H1 (cell line): Measurements from ENCODE around the gene AFG1L. TPM values are rescaled to one million over a fixed set of nuclear protein-coding genes. Genes with fewer than 3 reads are reported as not detected.

Experiments
- CTCF ChIA-PET: fragments of 300-600 bp; sonication (Branson Sonifier 250); formaldehyde crosslinking; loops from one replicate; lab custom pipeline; 2021; ENCODE audit not compliant: partially characterized antibody; lab: Charles Lee
- POLR2A ChIA-PET: fragments of 300-600 bp; sonication (Branson Sonifier 250); formaldehyde crosslinking; loops from one replicate; lab custom pipeline; 2021; ENCODE audit warnings: inconsistent platforms; ENCODE audit not compliant: partially characterized antibody; lab: Charles Lee
- DNase-seq, 2 experiments: peaks; one replicate each; pipeline versions ENCODE4 v3.0.0 to v3.0.0-alpha.2; 2010 to 2022; ENCODE audit warnings: low spot score in 2 of 2, low read depth in 1 of 2, mixed read lengths in 1 of 2
- FAIRE-seq: peaks from 2 replicates; lab custom pipeline; 2011; peaks lifted over from hg19 to GRCh38; lab: Jason Lieb, UNC
- H2AFZ ChIP-seq: 2 replicates; pipeline ENCODE4 v1.8.1; 2012; ENCODE audit warnings: low read length, inconsistent platforms
- H2AK5ac ChIP-seq: 2 replicates; pipeline ENCODE4 v1.6.1; 2013; ENCODE audit warnings: low read depth, low read length
- H2BK120ac ChIP-seq: replicated peaks from 2 replicates; pipeline ENCODE3; 2013; ENCODE audit warnings: low read depth, low read length, inconsistent platforms
- H2BK12ac ChIP-seq: 2 replicates; pipeline ENCODE4 v1.6.1; 2013; ENCODE audit warnings: low read depth, low read length
- H2BK15ac ChIP-seq: 2 replicates; pipeline ENCODE4 v1.6.1; 2013; ENCODE audit warnings: low read length
- H2BK20ac ChIP-seq: 2 replicates; pipeline ENCODE4 v1.6.1; 2013; ENCODE audit warnings: low read length
- H2BK5ac ChIP-seq: 2 replicates; pipeline ENCODE4 v1.6.1; 2013; ENCODE audit warnings: low read depth, low read length
- H3K14ac ChIP-seq: 2 replicates; pipeline ENCODE4 v1.6.1; 2013; ENCODE audit warnings: inconsistent platforms; ENCODE audit not compliant: insufficient read length
- H3K18ac ChIP-seq: 2 replicates; pipeline ENCODE4 v1.6.1; 2013; ENCODE audit warnings: low read length; ENCODE audit errors: extremely low read depth
- H3K23ac ChIP-seq: 2 replicates; pipeline ENCODE4 v1.6.1; 2013; ENCODE audit warnings: inconsistent platforms; ENCODE audit not compliant: insufficient read length
- H3K23me2 ChIP-seq: 2 replicates; pipeline ENCODE4 v1.6.1; 2013; ENCODE audit warnings: low read depth, low read length
- H3K27ac ChIP-seq: 2 replicates; pipeline ENCODE4 v1.6.1; 2011; ENCODE audit warnings: low read depth, low read length, inconsistent platforms
- H3K27me3 ChIP-seq, 4 experiments: replicated peaks in 1 of 4; 1 replicate in 1 of 4; 2 replicates in 3 of 4; pipeline versions ENCODE4 v1.6.1 to v1.8.1; 2011 to 2013; ENCODE audit warnings: low read length in 3 of 4, mild to moderate bottlenecking in 3 of 4, inconsistent platforms in 2 of 4, mixed read lengths in 2 of 4, moderate library complexity in 1 of 4; ENCODE audit not compliant: control insufficient read depth in 3 of 4, insufficient read depth in 3 of 4; ENCODE audit errors: extremely low read depth in 1 of 4
- H3K36me3 ChIP-seq, 4 experiments: 2 replicates each; pipeline versions ENCODE4 v1.6.1 to v1.8.1; 2011 to 2013; ENCODE audit warnings: mild to moderate bottlenecking in 4 of 4, low read length in 3 of 4, moderate library complexity in 2 of 4, control low read depth in 1 of 4, inconsistent platforms in 1 of 4; ENCODE audit not compliant: insufficient read depth in 4 of 4, control insufficient read depth in 2 of 4
- H3K4ac ChIP-seq: replicated peaks from 2 replicates; pipeline ENCODE3; 2013; ENCODE audit warnings: low read length, low read depth, mixed read lengths, inconsistent platforms; ENCODE audit not compliant: insufficient read length
- H3K4me1 ChIP-seq, 4 experiments: replicated peaks in 1 of 4; 1 replicate in 1 of 4; 2 replicates in 3 of 4; pipeline versions ENCODE4 v1.6.1 to v1.8.1; 2011 to 2013; ENCODE audit warnings: low read length in 3 of 4, inconsistent platforms in 2 of 4, mixed read lengths in 1 of 4; ENCODE audit not compliant: insufficient read depth in 4 of 4, control insufficient read depth in 3 of 4
- H3K4me2 ChIP-seq, 2 experiments: 2 replicates each; pipeline versions ENCODE4 v1.6.1 to v1.8.1; 2011 to 2013; ENCODE audit warnings: low read depth in 2 of 2, low read length in 2 of 2, control low read depth in 1 of 2, inconsistent platforms in 1 of 2, mild to moderate bottlenecking in 1 of 2; ENCODE audit not compliant: insufficient read depth in 1 of 2
- H3K4me3 ChIP-seq, 4 experiments: fragments of 200-600, 300-600 bp in 1 of 4; sonication (generic), shearing (Covaris generic), sonication (Bioruptor Twin) in 1 of 4; 2 replicates each; pipeline versions ENCODE4 v1.5.1 to v1.8.1; 2011 to 2016; ENCODE audit warnings: low read length in 4 of 4, low read depth in 3 of 4, control low read depth in 2 of 4, inconsistent platforms in 2 of 4, mild to moderate bottlenecking in 2 of 4, mixed read lengths in 1 of 4, moderate library complexity in 1 of 4; ENCODE audit not compliant: insufficient read depth in 2 of 4; ENCODE audit errors: extremely low read depth in 1 of 4
- H3K56ac ChIP-seq: replicated peaks from 2 replicates; pipeline ENCODE3; 2013; ENCODE audit warnings: low read depth, mild to moderate bottlenecking, mixed read lengths, low read length, inconsistent platforms; ENCODE audit not compliant: insufficient read length
- H3K79me1 ChIP-seq: 2 replicates; pipeline ENCODE4 v1.6.1; 2013; ENCODE audit warnings: low read depth, low read length, control low read depth
- H3K79me2 ChIP-seq, 2 experiments: 2 replicates each; pipeline versions ENCODE4 v1.6.1 to v1.8.1; 2012 to 2013; ENCODE audit warnings: low read length in 2 of 2, mild to moderate bottlenecking in 2 of 2, inconsistent platforms in 1 of 2; ENCODE audit not compliant: insufficient read depth in 2 of 2, control insufficient read depth in 1 of 2
- H3K9ac ChIP-seq, 4 experiments: replicated peaks in 1 of 4; 1 replicate in 1 of 4; 2 replicates in 3 of 4; pipeline versions ENCODE4 v1.6.1 to v1.8.1; 2011 to 2013; ENCODE audit warnings: low read depth in 3 of 4, low read length in 3 of 4, control low read depth in 2 of 4, mild to moderate bottlenecking in 2 of 4, moderate library complexity in 2 of 4, inconsistent platforms in 1 of 4; ENCODE audit errors: extremely low read depth in 1 of 4
- H3K9me3 ChIP-seq, 2 experiments: 2 replicates each; pipeline versions ENCODE4 v1.6.1 to v1.8.1; 2012 to 2013; ENCODE audit warnings: mild to moderate bottlenecking in 2 of 2, moderate library complexity in 2 of 2, control low read depth in 1 of 2, inconsistent platforms in 1 of 2, low read depth in 1 of 2, low read length in 1 of 2, mixed read lengths in 1 of 2; ENCODE audit not compliant: insufficient read depth in 2 of 2
- H4K20me1 ChIP-seq, 2 experiments: replicated peaks in 1 of 2; 2 replicates each; pipeline versions ENCODE3 to v1.8.1; 2011 to 2013; ENCODE audit warnings: inconsistent platforms in 2 of 2, low read length in 2 of 2, mild to moderate bottlenecking in 1 of 2; ENCODE audit not compliant: insufficient read depth in 2 of 2, control insufficient read depth in 1 of 2
- H4K5ac ChIP-seq: 2 replicates; pipeline ENCODE4 v1.6.1; 2013; ENCODE audit warnings: low read length, low read depth, mixed read lengths, inconsistent platforms; ENCODE audit not compliant: insufficient read length
- H4K8ac ChIP-seq: 2 replicates; pipeline ENCODE4 v1.8.0; 2013; ENCODE audit warnings: mild to moderate bottlenecking, moderate library complexity, low read length, inconsistent platforms; ENCODE audit not compliant: insufficient read depth; ENCODE audit errors: extremely low read depth
- H4K91ac ChIP-seq: replicated peaks from 2 replicates; pipeline ENCODE3; 2013; ENCODE audit warnings: low read length, mixed read lengths, inconsistent platforms; ENCODE audit not compliant: insufficient read length
- BACH1 ChIP-seq: IDR thresholded peaks from 2 replicates; pipeline ENCODE4 v1.6.1; 2012; ENCODE audit warnings: low read length, improper control_type of control experiment
- BRCA1 ChIP-seq: IDR thresholded peaks from 2 replicates; pipeline ENCODE4 v1.6.1; 2012; ENCODE audit warnings: low read depth, low read length, improper control_type of control experiment
- EP300 ChIP-seq, 2 experiments: IDR thresholded peaks; 1 replicate in 1 of 2; 2 replicates in 1 of 2; pipeline ENCODE4 v1.6.1; 2011 to 2012; ENCODE audit warnings: low read depth in 2 of 2, low read length in 2 of 2, mild to moderate bottlenecking in 2 of 2, borderline replicate concordance in 1 of 2, inconsistent platforms in 1 of 2, moderate library complexity in 1 of 2
- HDAC2 ChIP-seq, 2 experiments: fragments of 300-600 bp in 1 of 2; sonication (generic) in 1 of 2; IDR thresholded peaks; 2 replicates each; pipeline ENCODE4 v1.6.1; 2011 to 2012; ENCODE audit warnings: low read depth in 2 of 2, low read length in 2 of 2, mild to moderate bottlenecking in 2 of 2, moderate library complexity in 2 of 2, borderline replicate concordance in 1 of 2, inconsistent platforms in 1 of 2
- HDAC6 ChIP-seq: IDR thresholded peaks from one replicate; pipeline ENCODE4 v1.7.1; 2012; ENCODE audit warnings: low read depth, mild to moderate bottlenecking, inconsistent platforms, low read length, moderate library complexity
- WGBS, 2 experiments: shearing (Covaris generic) in 1 of 2; methylation state at CpG; one replicate each; pipeline versions ENCODE4 v1.1.6 to v1.1.7; 2013 to 2015; ENCODE audit warnings: low lambda C conversion rate in 2 of 2, mixed read lengths in 2 of 2, inconsistent platforms in 1 of 2, low coverage in 1 of 2, missing lambda C conversion rate in 1 of 2; ENCODE audit not compliant: insufficient replicate concordance in 2 of 2, insufficient coverage in 1 of 2, insufficient read length in 1 of 2; ENCODE audit errors: extremely low coverage in 1 of 2, missing lambda C conversion rate in 1 of 2; 5-methylcytosine and 5-hydroxymethylcytosine counted together
- polyA plus RNA-seq, 7 experiments: library from polyadenylated mRNA; depleted of rRNA in 3 of 7; stranded (reverse) in 5 of 7; unstranded in 2 of 7; fragments of >200 nt in 5 of 7; fragments of 200-250 nt in 2 of 7; gene quantifications; 1 replicate in 5 of 7; 2 replicates in 1 of 7; 4 replicates in 1 of 7; pipeline versions ENCODE4 v1.2.1 to v1.2.3, GENCODE V29; 2011 to 2013; ENCODE audit warnings: missing spikeins in 2 of 7, mixed read lengths in 2 of 7
- total RNA-seq: library from RNA; stranded (reverse); fragmentation: NEBNext Ultra II Directional; extraction: Animal tissue kit (Norgen Biotek cat#: 25700); gene quantifications from 2 replicates; pipeline ENCODE4 v1.2.1, GENCODE V29; 2021
- TF ChIP-seq, protein P1 (sequence below): IDR thresholded peaks from 2 replicates; pipeline ENCODE4 v1.6.1; 2011; ENCODE audit warnings: low read length, improper control_type of control experiment

Gene AFG1L
- total and polyA plus RNA-seq, 2 of the 8 experiments (the other 6 are each of a cell fraction or from before 2014, with no cell fraction given) = 0.98 to 5.7 TPM

DNA sequence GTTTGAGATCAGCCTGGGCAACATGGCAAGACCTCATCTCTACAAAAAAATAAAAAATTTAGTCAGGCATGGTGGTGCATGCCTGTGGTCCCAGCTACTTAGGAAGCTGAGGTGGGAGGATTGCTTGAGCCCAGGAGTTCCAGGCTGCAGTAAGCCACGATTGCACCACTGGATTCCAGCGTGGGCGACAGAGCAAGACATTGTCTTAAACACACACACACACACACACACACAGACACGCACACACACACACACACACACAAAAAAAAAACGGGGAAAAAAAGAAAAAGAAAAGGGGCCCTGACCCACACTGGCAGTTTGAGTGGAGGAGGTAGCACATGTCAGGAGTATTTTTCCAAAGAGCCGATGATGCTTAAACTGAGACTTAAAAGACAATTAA is 122.2 kb downstream of the AFG1L start:
- POLR2A ChIA-PET = no interaction called here
- WGBS, 2 experiments = 86% methylated on average over 6 of the region's 6 CpGs; no CpG with 5 or more reads in 1 of the 2 experiments

More for the DNA sequence above, 122.2 kb downstream of the AFG1L start:
- CTCF ChIA-PET = no interaction called here
- no peak overlapping the region for H3K56ac ChIP-seq
- H3K27me3 ChIP-seq = no peaks in the 10 kb centered on the region
- no peak overlapping the region for H3K4me2 ChIP-seq
- H2BK5ac ChIP-seq = no peak overlapping the region
- H3K18ac ChIP-seq = no peak overlapping the region
- no peak for TF ChIP-seq BACH1
- TF ChIP-seq HDAC2 (IDR thresholded peaks at IDR 0.05; ENCODE audit: borderline replicate concordance in 1 of 2, low read depth in 2 of 2, low read length in 2 of 2) = no peak
- TF ChIP-seq BRCA1 = no peak
- TF ChIP-seq, protein P1, sequence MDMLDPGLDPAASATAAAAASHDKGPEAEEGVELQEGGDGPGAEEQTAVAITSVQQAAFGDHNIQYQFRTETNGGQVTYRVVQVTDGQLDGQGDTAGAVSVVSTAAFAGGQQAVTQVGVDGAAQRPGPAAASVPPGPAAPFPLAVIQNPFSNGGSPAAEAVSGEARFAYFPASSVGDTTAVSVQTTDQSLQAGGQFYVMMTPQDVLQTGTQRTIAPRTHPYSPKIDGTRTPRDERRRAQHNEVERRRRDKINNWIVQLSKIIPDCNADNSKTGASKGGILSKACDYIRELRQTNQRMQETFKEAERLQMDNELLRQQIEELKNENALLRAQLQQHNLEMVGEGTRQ = no peak
- no peak for TF ChIP-seq HDAC6
- TF ChIP-seq EP300 (IDR thresholded peaks at IDR 0.05; ENCODE audit: borderline replicate concordance in 1 of 2, low read depth in 2 of 2, low read length in 2 of 2) = no peak
- TF ChIP-seq, all 59 proteins: peak for 0
- no peak overlapping the region for H3K27ac ChIP-seq
- H3K23me2 ChIP-seq = no peaks in the 10 kb centered on the region
- no peak overlapping the region for H3K14ac ChIP-seq
- FAIRE-seq = no peak
- H3K9me3 ChIP-seq = no peaks in the 10 kb centered on the region
- DNase-seq = no peak
- H4K91ac ChIP-seq = no peak overlapping the region
- no peaks in the 10 kb centered on the region for H3K4me1 ChIP-seq
- H3K9ac ChIP-seq = no peak overlapping the region
- no peak overlapping the region for H2BK15ac ChIP-seq
- H3K4me3 ChIP-seq = no peak overlapping the region
- H4K5ac ChIP-seq = no peak overlapping the region
- no peak overlapping the region for H3K4ac ChIP-seq
- H2BK12ac ChIP-seq = no peak overlapping the region
- no peak overlapping the region for H2BK20ac ChIP-seq
- H4K8ac ChIP-seq = no peak overlapping the region
- no peak overlapping the region for H3K23ac ChIP-seq
- no peaks in the 10 kb centered on the region for H3K36me3 ChIP-seq
- no peak overlapping the region for H2AK5ac ChIP-seq
- H2AFZ ChIP-seq = no peak overlapping the region
- H3K79me2 ChIP-seq = no peaks in the 10 kb centered on the region
- no peak overlapping the region for H2BK120ac ChIP-seq
- no peaks in the 10 kb centered on the region for H4K20me1 ChIP-seq
- H3K79me1 ChIP-seq = no peaks in the 10 kb centered on the region
